Activated CD8-positive, alpha-beta memory T cell treated with anti-CD3 and anti-CD28 coated beads, Interleukin-2, amount 50 U/mL, for 24 hours (primary cell): ENCODE results near the gene VAMP2.
A peak's percentile ranks its signal among the peaks of the same experiment; 100 is the strongest.

Experiments
- DNase-seq: peaks from one replicate; pipeline ENCODE4 v3.0.0-alpha.2; 2020; ENCODE audit errors: extremely low read depth

Gene VAMP2

GRCh38 chr17:8122924-8123694 lies 39.6 kb downstream of the VAMP2 start:
- DNase-seq = no peak

- DNase-seq = no peak
Observed at GRCh38 chr17:8122422-8122923, 40.3 kb downstream of the VAMP2 start.

- DNase-seq = no peak
Observed at GRCh38 chr17:8121681-8122421, 40.9 kb downstream of the VAMP2 start.

GRCh38 chr17:8121407-8121680 lies 41.4 kb downstream of the VAMP2 start:
- no peak for DNase-seq

GRCh38 chr17:8120520-8121406 lies 42.0 kb downstream of the VAMP2 start:
- peak; percentile 50 for DNase-seq

GRCh38 chr17:8119581-8120519 lies 42.9 kb downstream of the VAMP2 start:
- peak; percentile 86 for DNase-seq

GRCh38 chr17:8118769-8119580 lies 43.8 kb downstream of the VAMP2 start:
- peak; percentile 65 for DNase-seq

GRCh38 chr17:8117980-8118768 lies 44.6 kb downstream of the VAMP2 start, which contains the start of gene ALOXE3:
Gene ALOXE3, minus strand, starts transcription at chr17:8118514. Its CDS starts 524 bp downstream, at chr17:8117990.
- no peak for DNase-seq

GRCh38 chr17:8117367-8117979 lies 45.3 kb downstream of the VAMP2 start:
- DNase-seq = no peak

- DNase-seq = no peak
Observed at GRCh38 chr17:8116776-8117175, 46.0 kb downstream of the VAMP2 start.

GRCh38 chr17:8110907-8111306 lies 51.8 kb downstream of the VAMP2 start:
- DNase-seq = no peak

- DNase-seq = no peak
Observed at GRCh38 chr17:8110456-8110804, 52.3 kb downstream of the VAMP2 start.

- no peak for DNase-seq
Observed at GRCh38 chr17:8109661-8110455, 52.9 kb downstream of the VAMP2 start.
